SK-N-SH (cell line): Measurements from ENCODE around the gene PGAM2.
"Not testable (repeated sequence)": the region's sequence is repeated elsewhere in the genome, so short reads cannot be mapped to it uniquely, and the experiment has no call there.

Experiments used
- EP300 ChIP-seq, 2 experiments: IDR thresholded peaks; 2 replicates each; pipeline versions ENCODE4 v1.4.0 to v1.6.1; 2012; ENCODE audit warnings: borderline replicate concordance in 1 of 2, low read depth in 1 of 2, low read length in 1 of 2
- TF ChIP-seq, protein P1 (sequence below): fragments of 200-600 bp; sonication (generic); IDR thresholded peaks from 2 replicates; pipeline ENCODE4 v1.6.1; 2017; ENCODE audit warnings: antibody characterized with exemption, mild to moderate bottlenecking, moderate library complexity

- TF ChIP-seq, protein P1, sequence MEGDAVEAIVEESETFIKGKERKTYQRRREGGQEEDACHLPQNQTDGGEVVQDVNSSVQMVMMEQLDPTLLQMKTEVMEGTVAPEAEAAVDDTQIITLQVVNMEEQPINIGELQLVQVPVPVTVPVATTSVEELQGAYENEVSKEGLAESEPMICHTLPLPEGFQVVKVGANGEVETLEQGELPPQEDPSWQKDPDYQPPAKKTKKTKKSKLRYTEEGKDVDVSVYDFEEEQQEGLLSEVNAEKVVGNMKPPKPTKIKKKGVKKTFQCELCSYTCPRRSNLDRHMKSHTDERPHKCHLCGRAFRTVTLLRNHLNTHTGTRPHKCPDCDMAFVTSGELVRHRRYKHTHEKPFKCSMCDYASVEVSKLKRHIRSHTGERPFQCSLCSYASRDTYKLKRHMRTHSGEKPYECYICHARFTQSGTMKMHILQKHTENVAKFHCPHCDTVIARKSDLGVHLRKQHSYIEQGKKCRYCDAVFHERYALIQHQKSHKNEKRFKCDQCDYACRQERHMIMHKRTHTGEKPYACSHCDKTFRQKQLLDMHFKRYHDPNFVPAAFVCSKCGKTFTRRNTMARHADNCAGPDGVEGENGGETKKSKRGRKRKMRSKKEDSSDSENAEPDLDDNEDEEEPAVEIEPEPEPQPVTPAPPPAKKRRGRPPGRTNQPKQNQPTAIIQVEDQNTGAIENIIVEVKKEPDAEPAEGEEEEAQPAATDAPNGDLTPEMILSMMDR: not testable (repeated sequence)
- TF ChIP-seq EP300 (IDR thresholded peaks at IDR 0.05; ENCODE audit: borderline replicate concordance in 1 of 2, low read depth in 1 of 2, low read length in 1 of 2): not testable (repeated sequence)
Measured at GRCh38 chr7:44015090-44015489, 50.3 kb downstream of the PGAM2 start.
